Measurements from ENCODE around the gene PPIA. TPM values are rescaled to one million over a fixed set of nuclear protein-coding genes. Genes with fewer than 3 reads are reported as not detected.
A peak's percentile ranks its signal among the peaks of the same experiment; 100 is the strongest.
"Not testable (repeated sequence)": the region's sequence is repeated elsewhere in the genome, so short reads cannot be mapped to it uniquely, and the experiment has no call there.

PPIA gene
- total RNA-seq, 1 experiment from 2014 or later: 2,238 TPM

- peak; percentile 39 for DNase-seq (ENCODE audit: unreplicated experiment)
- no TSS peak for BruUV-seq (replicated peaks)
- Mint-ChIP-seq H3K4me1 (ENCODE audit: insufficient read depth, unreplicated experiment) (peaks cover 27% of the 10 kb centered on the region), H3K4me3 (ENCODE audit: unreplicated experiment) (peak overlapping the region; percentile 38), H3K27ac (ENCODE audit: low read depth, unreplicated experiment) (peak overlapping the region; percentile 20), H3K36me3 (ENCODE audit: insufficient read depth, unreplicated experiment) (peaks cover 38% of the 10 kb centered on the region), H3K27me3 (ENCODE audit: insufficient read depth, unreplicated experiment) (no peaks in the 10 kb centered on the region), H3K9me3 (ENCODE audit: unreplicated experiment) (no peaks in the 10 kb centered on the region)
- TF ChIP-seq CTCF (IDR thresholded peaks at IDR 0.05; ENCODE audit: unreplicated experiment): no peak
- CTCF ChIA-PET: interaction anchor here (0.6 kb wide), 1 partner anchor 29 kb away, joined by 3 read pairs; no protein-coding TSS in a partner anchor
- intact Hi-C loops (cut with micrococcal nuclease): loop anchor here (5.0 kb wide), 1 partner anchor 77 kb away; the partner anchor contains the start of gene H2AZ2
- POLR2A ChIA-PET: interaction anchor here (0.9 to 3.1 kb wide), 6 partner anchors 11 to 187 kb away, joined by 3 to 15 read pairs (median 3); no protein-coding TSS in a partner anchor
Measured at GRCh38 chr7:44769776-44770294, 26.6 kb upstream of the PPIA start.

GRCh38 chr7:44771358-44771757 lies 25.1 kb upstream of the PPIA start:
- TF ChIP-seq CTCF (IDR thresholded peaks at IDR 0.05; ENCODE audit: unreplicated experiment): no peak
- ChIA-PET POLR2A (interaction anchor here (1.0 kb wide), 1 partner anchor 18 kb away, joined by 3 read pairs; no protein-coding TSS in a partner anchor), CTCF (no interaction called here)
- Mint-ChIP-seq H3K9me3 (ENCODE audit: unreplicated experiment) (no peaks in the 10 kb centered on the region), H3K4me3 (ENCODE audit: unreplicated experiment) (no peak overlapping the region), H3K36me3 (ENCODE audit: insufficient read depth, unreplicated experiment) (peaks cover 22% of the 10 kb centered on the region), H3K27ac (ENCODE audit: low read depth, unreplicated experiment) (no peak overlapping the region), H3K4me1 (ENCODE audit: insufficient read depth, unreplicated experiment) (peaks cover 27% of the 10 kb centered on the region), H3K27me3 (ENCODE audit: insufficient read depth, unreplicated experiment) (no peaks in the 10 kb centered on the region)
- BruUV-seq (replicated peaks): no TSS peak
- intact Hi-C loops (cut with micrococcal nuclease): loop anchor here (5.0 kb wide), 1 partner anchor 76 kb away; the partner anchor contains the start of gene H2AZ2
- DNase-seq (ENCODE audit: unreplicated experiment): no peak

DNA sequence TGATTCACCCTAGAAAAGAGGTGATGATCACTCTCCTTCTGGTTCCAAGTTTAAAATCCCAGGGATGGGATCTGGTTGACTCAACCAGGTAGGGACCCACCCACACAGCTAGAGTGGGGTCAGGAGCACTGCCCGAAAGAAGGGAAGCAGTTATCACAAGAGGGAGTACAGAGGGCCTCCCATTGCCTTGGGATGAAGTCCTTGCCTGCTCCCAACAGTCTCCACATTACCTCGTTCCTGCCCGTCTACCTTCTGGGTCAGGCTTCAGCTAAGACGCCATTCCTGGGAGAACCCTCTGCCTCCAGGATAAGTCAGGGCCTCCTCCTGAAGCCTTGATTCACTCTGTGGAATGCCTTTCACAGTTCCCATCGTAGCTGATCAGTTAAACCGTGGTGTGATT lies 24.0 kb upstream of the PPIA start:
- no TSS peak for BruUV-seq (replicated peaks)
- no peaks in the 10 kb centered on the region for H3K27me3 Mint-ChIP-seq (ENCODE audit: insufficient read depth, unreplicated experiment)
- intact Hi-C loops (cut with micrococcal nuclease): loop anchor here (5.0 kb wide), 1 partner anchor 75 kb away; the partner anchor contains the start of gene H2AZ2
- no peak for DNase-seq (ENCODE audit: unreplicated experiment)
- H3K4me3 Mint-ChIP-seq (ENCODE audit: unreplicated experiment): no peak overlapping the region
- H3K27ac Mint-ChIP-seq (ENCODE audit: low read depth, unreplicated experiment): no peak overlapping the region
- H3K36me3 Mint-ChIP-seq (ENCODE audit: insufficient read depth, unreplicated experiment): peaks cover 13% of the 10 kb centered on the region
- CTCF ChIA-PET: interaction anchor here (0.9 kb wide), 1 partner anchor 503 kb away, joined by 3 read pairs; no protein-coding TSS in a partner anchor
- no peak for TF ChIP-seq CTCF (IDR thresholded peaks at IDR 0.05; ENCODE audit: unreplicated experiment)
- no peaks in the 10 kb centered on the region for H3K9me3 Mint-ChIP-seq (ENCODE audit: unreplicated experiment)
- POLR2A ChIA-PET: interaction anchor here (0.7 kb wide), 1 partner anchor 22 kb away, joined by 3 read pairs; no protein-coding TSS in a partner anchor
- H3K4me1 Mint-ChIP-seq (ENCODE audit: insufficient read depth, unreplicated experiment): peaks cover 27% of the 10 kb centered on the region

- no peak overlapping the region for H3K27ac Mint-ChIP-seq (ENCODE audit: low read depth, unreplicated experiment)
- no peak overlapping the region for H3K4me3 Mint-ChIP-seq (ENCODE audit: unreplicated experiment)
- peaks cover 8% of the 10 kb centered on the region for H3K36me3 Mint-ChIP-seq (ENCODE audit: insufficient read depth, unreplicated experiment)
- TF ChIP-seq CTCF (IDR thresholded peaks at IDR 0.05; ENCODE audit: unreplicated experiment): no peak
- ChIA-PET POLR2A (no interaction called here), CTCF (interaction anchor here (0.9 kb wide), 1 partner anchor 503 kb away, joined by 3 read pairs; no protein-coding TSS in a partner anchor)
- H3K9me3 Mint-ChIP-seq (ENCODE audit: unreplicated experiment): no peaks in the 10 kb centered on the region
- intact Hi-C loops (cut with micrococcal nuclease): loop anchor here (5.0 kb wide), 1 partner anchor 74 kb away; the partner anchor contains the start of gene H2AZ2
- peaks cover 23% of the 10 kb centered on the region for H3K4me1 Mint-ChIP-seq (ENCODE audit: insufficient read depth, unreplicated experiment)
- no peak for DNase-seq (ENCODE audit: unreplicated experiment)
- H3K27me3 Mint-ChIP-seq (ENCODE audit: insufficient read depth, unreplicated experiment): no peaks in the 10 kb centered on the region
- BruUV-seq (replicated peaks): no TSS peak
Measured at GRCh38 chr7:44772867-44773266, 23.6 kb upstream of the PPIA start.

DNA sequence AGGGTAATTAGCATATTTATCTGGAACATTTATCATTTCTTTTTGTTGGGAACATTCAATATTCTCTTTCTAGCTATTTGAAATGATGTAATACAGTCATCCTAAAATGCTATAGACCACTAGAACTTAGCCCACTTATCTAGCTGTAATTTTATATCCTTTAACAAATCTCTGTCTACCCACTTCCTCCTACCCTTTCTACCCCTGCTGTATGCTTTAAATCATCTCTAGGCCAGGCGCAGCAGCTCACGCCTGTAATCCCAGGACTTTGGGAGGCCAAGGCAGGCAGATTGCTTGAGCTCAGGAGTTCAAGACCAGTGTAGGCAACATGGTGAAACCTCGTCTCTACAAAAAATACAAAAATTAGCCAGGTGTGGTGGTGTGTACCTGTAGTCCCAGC lies 22.0 kb upstream of the PPIA start:
- H3K4me3 Mint-ChIP-seq (ENCODE audit: unreplicated experiment); H3K4me1 Mint-ChIP-seq (ENCODE audit: insufficient read depth, unreplicated experiment); H3K27ac Mint-ChIP-seq (ENCODE audit: low read depth, unreplicated experiment); H3K9me3 Mint-ChIP-seq (ENCODE audit: unreplicated experiment); H3K27me3 Mint-ChIP-seq (ENCODE audit: insufficient read depth, unreplicated experiment); CTCF ChIA-PET; H3K36me3 Mint-ChIP-seq (ENCODE audit: insufficient read depth, unreplicated experiment); BruUV-seq (replicated peaks); DNase-seq (ENCODE audit: unreplicated experiment): not testable (repeated sequence)
- intact Hi-C loops (cut with micrococcal nuclease): loop anchor here (5.0 kb wide), 1 partner anchor 73 kb away; the partner anchor contains the start of gene H2AZ2
- POLR2A ChIA-PET: interaction anchor here (1.0 kb wide), 1 partner anchor 18 kb away, joined by 3 read pairs; no protein-coding TSS in a partner anchor
